ENCODE data around the gene ZNF407.
A peak's percentile ranks its signal among the peaks of the same experiment; 100 is the strongest.

ZNF407 gene

GRCh38 chr18:74724186-74724585, 126.5 kb downstream of the ZNF407 start:
- WGBS, 2 experiments (ENCODE audit: insufficient coverage in 2 of 2): no CpG with 5 or more reads among the region's 1 CpG
- Histone ChIP-seq H3K27ac (ENCODE audit: low read depth, low read length, severe bottlenecking) (no peak overlapping the region), H3K4me1 (ENCODE audit: control insufficient read depth, insufficient read depth, low read length, poor library complexity, severe bottlenecking) (no peaks in the 10 kb centered on the region), H3K36me3 (ENCODE audit: control insufficient read depth, insufficient read depth, low read length) (no peaks in the 10 kb centered on the region), H3K4me3 (ENCODE audit: extremely low read depth, insufficient read depth, low read length, poor library complexity, severe bottlenecking) (no peak overlapping the region), H3K9me3 (ENCODE audit: control insufficient read depth, low read length) (no peaks in the 10 kb centered on the region)

GRCh38 chr18:74725690-74726089, 128.0 kb downstream of the ZNF407 start:
- Histone ChIP-seq H3K4me3 (ENCODE audit: extremely low read depth, insufficient read depth, low read length, poor library complexity, severe bottlenecking) (no peak overlapping the region), H3K9me3 (ENCODE audit: control insufficient read depth, low read length) (no peaks in the 10 kb centered on the region), H3K27ac (ENCODE audit: low read depth, low read length, severe bottlenecking) (no peak overlapping the region), H3K4me1 (ENCODE audit: control insufficient read depth, insufficient read depth, low read length, poor library complexity, severe bottlenecking) (no peaks in the 10 kb centered on the region), H3K36me3 (ENCODE audit: control insufficient read depth, insufficient read depth, low read length) (no peaks in the 10 kb centered on the region)
- 100% methylated on average over 1 of the region's 3 CpGs; no CpG with 5 or more reads in 1 of the 2 experiments for WGBS, 2 experiments (ENCODE audit: insufficient coverage in 2 of 2)

- no peak overlapping the region for H3K27ac ChIP-seq (ENCODE audit: low read depth, low read length, severe bottlenecking)
- no peak overlapping the region for H3K4me3 ChIP-seq (ENCODE audit: extremely low read depth, insufficient read depth, low read length, poor library complexity, severe bottlenecking)
- no peaks in the 10 kb centered on the region for H3K36me3 ChIP-seq (ENCODE audit: control insufficient read depth, insufficient read depth, low read length)
- no peaks in the 10 kb centered on the region for H3K9me3 ChIP-seq (ENCODE audit: control insufficient read depth, low read length)
- no peaks in the 10 kb centered on the region for H3K4me1 ChIP-seq (ENCODE audit: control insufficient read depth, insufficient read depth, low read length, poor library complexity, severe bottlenecking)
- WGBS, 2 experiments (ENCODE audit: insufficient coverage in 2 of 2): 96% methylated on average over 5 of the region's 5 CpGs
These were observed 130.9 kb downstream of the ZNF407 start for GRCh38 chr18:74728586-74728985.

DNA sequence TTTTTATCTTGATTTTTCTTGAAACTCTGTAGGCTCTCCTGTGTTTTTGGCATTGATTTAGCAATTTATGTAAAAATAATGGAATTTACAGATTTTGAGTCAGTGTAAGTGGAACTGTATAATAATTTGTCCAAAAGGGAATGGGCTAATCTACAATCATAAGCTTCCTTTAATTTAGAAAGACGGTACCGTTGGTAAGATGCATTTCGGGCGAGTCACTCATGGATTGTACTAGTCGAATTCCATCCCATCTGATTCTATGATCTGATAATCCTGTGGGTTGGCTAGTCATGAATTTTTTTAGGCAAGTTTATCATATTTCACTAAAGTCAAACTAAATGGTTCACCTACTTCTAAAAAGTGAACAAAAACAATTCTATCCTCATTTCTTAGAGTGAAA, 133.4 kb downstream of the ZNF407 start:
- no peaks in the 10 kb centered on the region for H3K36me3 ChIP-seq (ENCODE audit: control insufficient read depth, insufficient read depth, low read length)
- H3K27ac ChIP-seq (ENCODE audit: low read depth, low read length, severe bottlenecking): no peak overlapping the region
- H3K4me1 ChIP-seq (ENCODE audit: control insufficient read depth, insufficient read depth, low read length, poor library complexity, severe bottlenecking): no peaks in the 10 kb centered on the region
- WGBS, 2 experiments (ENCODE audit: insufficient coverage in 2 of 2): 80% methylated on average over 4 of the region's 5 CpGs; no CpG with 5 or more reads in 1 of the 2 experiments
- no peak overlapping the region for H3K4me3 ChIP-seq (ENCODE audit: extremely low read depth, insufficient read depth, low read length, poor library complexity, severe bottlenecking)
- H3K9me3 ChIP-seq (ENCODE audit: control insufficient read depth, low read length): no peaks in the 10 kb centered on the region

GRCh38 chr18:74732380-74732779, 134.7 kb downstream of the ZNF407 start:
- Histone ChIP-seq H3K4me1 (ENCODE audit: control insufficient read depth, insufficient read depth, low read length, poor library complexity, severe bottlenecking) (no peaks in the 10 kb centered on the region), H3K4me3 (ENCODE audit: extremely low read depth, insufficient read depth, low read length, poor library complexity, severe bottlenecking) (no peak overlapping the region), H3K27ac (ENCODE audit: low read depth, low read length, severe bottlenecking) (no peak overlapping the region), H3K36me3 (ENCODE audit: control insufficient read depth, insufficient read depth, low read length) (no peaks in the 10 kb centered on the region), H3K9me3 (ENCODE audit: control insufficient read depth, low read length) (no peaks in the 10 kb centered on the region)
- no CpG with 5 or more reads among the region's 1 CpG for WGBS, 2 experiments (ENCODE audit: insufficient coverage in 2 of 2)

DNA sequence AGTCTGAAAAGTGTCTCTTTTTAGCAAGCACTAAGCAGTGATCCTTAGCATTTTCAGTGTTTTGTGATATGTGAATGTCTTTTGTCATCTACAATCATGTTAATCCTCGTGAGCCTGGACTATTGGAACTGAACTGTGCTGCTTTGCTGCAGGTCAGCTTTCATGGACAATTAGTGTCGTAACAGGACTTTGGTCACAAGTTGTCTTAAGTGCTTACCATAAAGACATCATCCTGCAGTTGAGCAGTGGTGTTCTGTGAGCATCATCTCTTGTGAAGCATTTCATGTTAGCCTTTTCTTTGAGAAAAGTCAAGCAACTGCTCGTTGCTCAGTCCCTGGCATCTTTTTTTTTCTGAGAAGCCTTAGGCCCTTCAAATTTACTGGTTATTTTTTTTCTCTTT, 135.9 kb downstream of the ZNF407 start:
- WGBS, 2 experiments (ENCODE audit: insufficient coverage in 2 of 2): 81 to 86% methylated on average over 2 to 3 of the region's 3 CpGs
- H3K4me3 ChIP-seq (ENCODE audit: extremely low read depth, insufficient read depth, low read length, poor library complexity, severe bottlenecking): no peak overlapping the region
- H3K9me3 ChIP-seq (ENCODE audit: control insufficient read depth, low read length): no peaks in the 10 kb centered on the region
- no peaks in the 10 kb centered on the region for H3K36me3 ChIP-seq (ENCODE audit: control insufficient read depth, insufficient read depth, low read length)
- H3K4me1 ChIP-seq (ENCODE audit: control insufficient read depth, insufficient read depth, low read length, poor library complexity, severe bottlenecking): no peaks in the 10 kb centered on the region
- H3K27ac ChIP-seq (ENCODE audit: low read depth, low read length, severe bottlenecking): no peak overlapping the region

- Histone ChIP-seq H3K4me1 (ENCODE audit: control insufficient read depth, insufficient read depth, low read length, poor library complexity, severe bottlenecking) (no peaks in the 10 kb centered on the region), H3K9me3 (ENCODE audit: control insufficient read depth, low read length) (no peaks in the 10 kb centered on the region), H3K27ac (ENCODE audit: low read depth, low read length, severe bottlenecking) (no peak overlapping the region), H3K4me3 (ENCODE audit: extremely low read depth, insufficient read depth, low read length, poor library complexity, severe bottlenecking) (no peak overlapping the region), H3K36me3 (ENCODE audit: control insufficient read depth, insufficient read depth, low read length) (no peaks in the 10 kb centered on the region)
- 74 to 84% methylated on average over 8 to 11 of the region's 11 CpGs for WGBS, 2 experiments (ENCODE audit: insufficient coverage in 2 of 2)
These were observed 136.4 kb downstream of the ZNF407 start for GRCh38 chr18:74734013-74734444.

DNA sequence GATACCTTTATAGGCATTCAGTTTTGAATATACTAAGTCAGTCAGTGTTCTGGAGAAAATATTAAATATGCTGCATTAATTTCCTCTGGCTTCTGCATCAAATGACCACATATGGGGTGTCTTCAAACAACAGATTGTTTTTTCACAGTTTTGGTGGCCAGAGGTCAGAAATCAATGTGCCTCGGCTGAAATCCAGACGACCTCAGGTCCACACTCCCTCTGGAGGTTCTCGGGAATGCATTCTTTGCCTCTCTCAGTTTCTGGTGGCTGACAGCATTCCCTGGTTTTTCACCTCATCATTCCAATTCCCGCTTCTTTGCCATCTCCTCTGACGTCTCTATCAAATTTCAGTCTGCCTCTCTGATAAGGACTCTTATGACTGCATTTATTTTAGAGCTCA, 142.3 kb downstream of the ZNF407 start:
- 46 to 74% methylated on average over 3 to 5 of the region's 5 CpGs for WGBS, 2 experiments (ENCODE audit: insufficient coverage in 2 of 2)
- H3K9me3 ChIP-seq (ENCODE audit: control insufficient read depth, low read length): no peaks in the 10 kb centered on the region
- H3K4me1 ChIP-seq (ENCODE audit: control insufficient read depth, insufficient read depth, low read length, poor library complexity, severe bottlenecking): peaks cover 7% of the 10 kb centered on the region
- no peak overlapping the region for H3K27ac ChIP-seq (ENCODE audit: low read depth, low read length, severe bottlenecking)
- no peaks in the 10 kb centered on the region for H3K36me3 ChIP-seq (ENCODE audit: control insufficient read depth, insufficient read depth, low read length)
- H3K4me3 ChIP-seq (ENCODE audit: extremely low read depth, insufficient read depth, low read length, poor library complexity, severe bottlenecking): no peak overlapping the region

DNA sequence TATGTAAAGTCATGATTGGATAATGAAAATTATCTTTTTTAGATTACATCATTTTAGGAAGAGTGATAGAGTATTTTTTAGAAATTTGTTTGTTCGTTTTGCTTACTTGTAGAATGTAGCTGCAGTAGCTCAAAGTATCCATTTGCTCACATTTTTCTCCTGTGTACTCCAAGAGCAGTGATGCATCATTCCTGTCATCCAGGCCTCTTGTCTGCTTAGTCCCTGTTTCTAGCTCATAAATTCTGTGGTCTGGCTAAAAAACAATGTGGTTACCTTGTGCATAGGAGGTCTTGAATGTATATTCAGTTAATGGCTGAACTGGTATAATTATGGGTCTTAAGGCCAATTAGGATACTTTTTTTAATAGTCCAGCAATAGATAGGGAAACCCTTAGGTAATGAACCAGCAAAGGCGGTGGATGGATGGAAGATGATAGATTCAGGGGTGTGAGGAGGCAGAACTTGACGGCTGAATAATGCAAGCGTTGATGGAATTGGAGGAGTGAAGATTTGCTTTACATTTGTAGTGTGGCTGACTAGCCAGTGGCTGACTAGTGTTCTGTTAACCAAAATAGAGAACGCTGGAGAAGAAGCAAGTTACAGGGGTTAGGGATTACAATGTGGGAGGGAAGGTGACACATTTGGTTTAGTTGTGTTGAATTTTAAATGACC, 145.0 kb downstream of the ZNF407 start:
- no peaks in the 10 kb centered on the region for H3K9me3 ChIP-seq (ENCODE audit: control insufficient read depth, low read length)
- H3K36me3 ChIP-seq (ENCODE audit: control insufficient read depth, insufficient read depth, low read length): no peaks in the 10 kb centered on the region
- peaks cover 14% of the 10 kb centered on the region for H3K4me1 ChIP-seq (ENCODE audit: control insufficient read depth, insufficient read depth, low read length, poor library complexity, severe bottlenecking)
- H3K4me3 ChIP-seq (ENCODE audit: extremely low read depth, insufficient read depth, low read length, poor library complexity, severe bottlenecking): no peak overlapping the region
- peak overlapping the region; percentile 43 for H3K27ac ChIP-seq (ENCODE audit: low read depth, low read length, severe bottlenecking)
- WGBS, 2 experiments (ENCODE audit: insufficient coverage in 2 of 2): 66 to 81% methylated on average over 3 of the region's 5 CpGs

DNA sequence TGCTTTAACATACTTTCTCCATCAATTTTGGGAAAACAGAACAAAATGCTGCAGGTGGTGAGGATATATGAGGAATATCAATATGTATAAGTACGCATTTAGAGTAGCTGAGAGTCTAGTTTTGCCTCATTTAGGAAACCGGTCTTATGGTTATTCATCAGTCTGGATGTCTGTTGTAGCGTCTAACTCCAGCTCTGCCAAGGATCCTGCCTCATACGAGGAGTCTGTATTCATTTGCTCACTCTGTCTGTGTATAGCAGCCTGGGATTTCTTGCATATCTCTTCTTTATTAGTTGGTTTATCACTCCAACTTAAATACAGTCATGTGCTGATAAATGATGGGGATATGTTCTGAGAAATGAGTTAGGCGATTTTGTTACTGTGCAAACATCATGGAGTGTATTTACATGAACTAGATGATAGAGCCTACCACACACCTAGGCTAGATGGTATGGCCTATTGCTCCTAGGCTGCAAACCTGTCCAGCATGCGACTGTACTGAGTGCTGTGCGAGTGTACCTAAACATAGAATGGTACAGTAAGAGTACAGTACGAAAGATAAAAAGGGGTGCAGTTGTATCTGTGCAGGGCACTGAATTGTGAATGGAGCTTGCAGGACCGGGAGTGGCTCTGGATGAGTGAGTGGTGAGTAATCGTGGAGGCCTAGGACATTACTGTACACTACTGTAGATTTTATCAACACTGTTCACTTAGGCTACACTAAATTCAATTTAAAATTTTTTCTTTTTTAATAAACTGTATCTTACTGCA, 148.1 kb downstream of the ZNF407 start:
- H3K4me1 ChIP-seq (ENCODE audit: control insufficient read depth, insufficient read depth, low read length, poor library complexity, severe bottlenecking): peaks cover 14% of the 10 kb centered on the region
- H3K9me3 ChIP-seq (ENCODE audit: control insufficient read depth, low read length): no peaks in the 10 kb centered on the region
- H3K36me3 ChIP-seq (ENCODE audit: control insufficient read depth, insufficient read depth, low read length): no peaks in the 10 kb centered on the region
- H3K27ac ChIP-seq (ENCODE audit: low read depth, low read length, severe bottlenecking): peak overlapping the region; percentile 30
- 94 to 97% methylated on average over 5 to 6 of the region's 10 CpGs for WGBS, 2 experiments (ENCODE audit: insufficient coverage in 2 of 2)
- H3K4me3 ChIP-seq (ENCODE audit: extremely low read depth, insufficient read depth, low read length, poor library complexity, severe bottlenecking): no peak overlapping the region

DNA sequence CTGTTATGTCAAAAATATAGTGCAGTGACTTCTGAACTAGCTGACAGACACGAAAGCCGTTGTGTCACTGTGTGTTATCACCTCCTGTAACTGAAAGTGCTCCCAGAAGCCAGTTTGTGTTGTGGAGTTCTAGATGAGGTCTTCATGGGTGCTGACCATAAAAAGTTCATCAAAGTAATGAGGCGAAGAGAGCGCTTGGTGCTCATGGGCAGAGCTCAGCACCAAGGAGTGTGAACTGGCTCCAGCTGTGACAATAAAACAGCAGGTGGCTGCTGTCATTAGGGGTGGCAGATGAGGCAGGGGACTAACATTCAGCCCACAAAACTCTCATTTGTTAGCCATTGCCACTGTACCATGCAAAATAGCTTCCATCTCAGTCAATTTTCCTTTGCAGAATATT, 151.1 kb downstream of the ZNF407 start:
- Histone ChIP-seq H3K9me3 (ENCODE audit: control insufficient read depth, low read length) (no peaks in the 10 kb centered on the region), H3K4me3 (ENCODE audit: extremely low read depth, insufficient read depth, low read length, poor library complexity, severe bottlenecking) (no peak overlapping the region), H3K27ac (ENCODE audit: low read depth, low read length, severe bottlenecking) (no peak overlapping the region), H3K36me3 (ENCODE audit: control insufficient read depth, insufficient read depth, low read length) (no peaks in the 10 kb centered on the region), H3K4me1 (ENCODE audit: control insufficient read depth, insufficient read depth, low read length, poor library complexity, severe bottlenecking) (peaks cover 7% of the 10 kb centered on the region)
- 79% methylated on average over 4 of the region's 4 CpGs; no CpG with 5 or more reads in 1 of the 2 experiments for WGBS, 2 experiments (ENCODE audit: insufficient coverage in 2 of 2)

All from mesodermal cell (in vitro differentiated cells).